NCI-H146 treated with DMSO at 0.1 percent for 48 hours (cell line): ENCODE data around the gene SH2D3C.

ENCODE experiments used
- DNase-seq: peaks from one replicate; lab custom pipeline; 2025; ENCODE audit not compliant: unreplicated experiment; lab: John Stamatoyannopoulos, UW

SH2D3C gene

DNA sequence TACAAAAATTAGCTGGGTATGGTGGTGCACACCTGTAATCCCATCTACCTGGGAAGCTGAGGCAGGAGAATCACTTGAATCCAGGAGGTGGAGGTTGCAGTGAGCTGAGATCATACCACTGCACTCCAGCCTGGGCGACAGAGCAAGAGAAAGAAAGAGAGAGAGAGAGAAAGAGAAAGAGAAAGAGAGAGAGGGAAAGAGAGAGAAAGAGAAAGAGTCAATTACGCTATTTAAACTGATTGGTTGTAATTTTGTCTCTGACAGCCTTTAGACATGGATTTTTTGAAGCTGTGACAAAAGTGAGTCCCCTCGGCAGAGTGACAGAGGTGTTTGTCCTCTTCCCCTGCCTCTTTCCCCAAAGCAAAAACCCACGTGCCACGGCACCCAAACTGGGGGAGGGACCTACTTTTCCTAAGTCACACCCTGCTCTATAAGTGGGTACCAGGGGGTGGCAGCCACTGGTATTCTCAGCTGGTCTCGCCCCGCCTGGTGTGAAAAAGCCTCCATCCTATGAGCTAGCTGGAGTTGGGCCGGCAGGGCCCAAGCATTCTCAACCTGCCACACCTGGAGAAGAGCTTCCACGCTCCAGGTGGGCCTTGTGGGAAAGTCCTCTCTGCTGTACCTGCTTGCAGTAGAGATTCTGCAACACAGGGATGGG, 75.0 kb downstream of the SH2D3C start:
- DNase-seq: no peak

DNA sequence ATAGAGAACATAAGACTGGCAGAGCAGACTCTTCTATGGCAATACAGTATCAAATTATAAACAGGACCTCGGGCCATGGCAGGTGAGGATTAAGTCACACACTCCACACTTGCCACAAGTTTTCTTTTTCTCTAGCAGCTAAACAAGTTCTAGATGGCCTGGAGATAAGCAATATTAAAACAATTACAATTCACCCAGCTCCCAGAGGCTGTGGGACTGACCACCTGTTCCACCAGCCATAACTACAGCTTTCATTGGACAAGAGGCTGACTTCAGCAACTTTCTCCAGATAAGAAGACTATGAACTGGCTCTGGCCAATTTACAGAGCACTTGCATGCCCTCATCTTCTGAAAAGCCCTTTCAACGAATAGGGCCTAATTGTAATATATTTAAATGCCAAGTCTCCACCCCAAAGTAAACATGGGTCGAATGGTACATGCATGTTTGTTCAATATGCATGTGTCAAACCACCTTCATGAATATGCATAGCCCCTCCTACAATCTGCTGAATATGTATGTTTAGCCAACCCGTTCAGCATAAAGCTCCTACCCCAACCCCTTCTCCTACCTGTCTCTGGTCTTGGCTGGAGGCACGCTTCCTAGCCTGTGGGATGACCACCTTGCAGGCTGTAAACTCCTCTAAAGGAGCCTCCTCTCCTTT, 77.7 kb downstream of the SH2D3C start:
- DNase-seq: no peak

GRCh38 chr9:127700140-127700539, 78.3 kb downstream of the SH2D3C start:
- no peak for DNase-seq

GRCh38 chr9:127698985-127699670, 79.3 kb downstream of the SH2D3C start:
- DNase-seq: no peak

GRCh38 chr9:127698386-127698785, 80.1 kb downstream of the SH2D3C start:
- no peak for DNase-seq

DNA sequence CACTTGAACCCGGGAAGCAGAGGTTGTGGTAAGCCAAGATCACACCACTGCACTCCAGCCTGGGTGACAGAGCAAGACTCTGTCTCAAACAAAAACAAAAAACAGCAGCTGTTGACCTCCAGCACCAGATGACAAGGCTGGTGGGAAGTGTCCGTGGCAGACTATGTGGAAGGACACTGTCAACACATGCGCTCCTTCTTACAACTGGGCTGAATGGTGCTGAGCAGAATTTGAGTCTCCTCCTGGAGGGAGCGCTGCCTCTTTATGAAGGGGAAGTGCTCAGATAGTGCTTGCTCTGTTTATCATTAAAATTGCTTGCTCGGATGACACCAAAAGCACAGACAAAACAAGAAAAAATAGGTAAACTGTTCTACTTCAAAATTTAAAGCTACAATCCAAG, 80.9 kb downstream of the SH2D3C start:
- no peak for DNase-seq

DNA sequence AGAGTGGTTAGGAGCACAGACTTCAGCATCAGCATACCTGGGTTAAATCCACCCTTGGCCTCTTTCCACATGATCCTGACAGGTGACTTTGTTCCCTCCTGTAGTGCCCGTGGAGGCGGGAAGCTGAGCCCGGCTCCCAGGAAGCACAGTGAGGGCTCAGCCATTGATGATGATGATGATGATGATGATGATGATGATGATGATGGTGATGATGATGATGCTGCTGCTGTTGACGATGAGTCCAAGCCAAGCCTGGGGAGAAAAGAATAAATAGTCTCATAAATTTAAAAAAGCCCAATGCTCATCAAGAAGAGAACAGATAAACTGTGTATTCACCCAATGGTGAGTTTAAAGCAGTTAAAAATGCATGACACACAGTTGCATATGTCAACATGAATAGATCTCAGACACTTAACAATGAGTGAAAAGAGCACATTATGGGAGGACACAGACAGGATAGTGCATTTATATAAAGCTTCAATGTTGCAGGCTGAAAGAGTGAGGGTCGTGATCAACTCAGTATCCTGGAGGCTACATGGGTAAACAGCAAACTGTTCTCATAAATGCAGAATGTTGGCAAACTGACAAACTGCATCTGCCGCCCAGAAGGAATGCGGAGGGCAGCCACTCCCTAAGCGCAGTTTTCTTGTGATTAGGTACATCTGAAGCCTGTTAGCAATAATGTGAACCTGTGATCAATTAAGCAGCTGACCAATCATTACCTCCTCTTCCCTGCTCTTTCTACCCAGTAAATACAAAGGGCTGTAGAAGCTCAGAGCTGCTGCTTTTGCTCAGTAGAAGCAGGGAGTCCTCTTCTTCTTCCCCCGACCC, 83.4 kb downstream of the SH2D3C start:
- DNase-seq: no peak

GRCh38 chr9:127693697-127694096, 84.8 kb downstream of the SH2D3C start:
- DNase-seq: no peak

GRCh38 chr9:127693143-127693542, 85.3 kb downstream of the SH2D3C start:
- DNase-seq: no peak

GRCh38 chr9:127692071-127692470, 86.4 kb downstream of the SH2D3C start:
- DNase-seq: no peak

DNA sequence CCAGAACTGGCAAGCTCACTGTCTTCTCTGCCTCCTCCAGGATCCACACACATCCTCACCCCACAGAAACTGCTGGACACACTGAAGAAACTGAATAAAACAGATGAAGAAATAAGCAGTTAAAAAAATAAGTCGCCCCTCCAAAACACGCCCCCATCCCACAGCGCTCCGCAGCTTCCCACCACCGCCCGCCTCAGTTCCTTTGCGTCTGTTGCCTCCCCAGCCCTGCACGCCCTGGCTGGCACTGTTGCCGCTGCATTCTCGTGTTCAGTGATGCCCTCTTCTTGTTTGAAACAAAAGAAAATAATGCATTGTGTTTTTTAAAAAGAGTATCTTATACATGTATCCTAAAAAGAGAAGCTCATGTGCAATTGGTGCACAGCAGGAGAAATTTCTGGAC, 87.7 kb downstream of the SH2D3C start:
- DNase-seq: no peak

DNA sequence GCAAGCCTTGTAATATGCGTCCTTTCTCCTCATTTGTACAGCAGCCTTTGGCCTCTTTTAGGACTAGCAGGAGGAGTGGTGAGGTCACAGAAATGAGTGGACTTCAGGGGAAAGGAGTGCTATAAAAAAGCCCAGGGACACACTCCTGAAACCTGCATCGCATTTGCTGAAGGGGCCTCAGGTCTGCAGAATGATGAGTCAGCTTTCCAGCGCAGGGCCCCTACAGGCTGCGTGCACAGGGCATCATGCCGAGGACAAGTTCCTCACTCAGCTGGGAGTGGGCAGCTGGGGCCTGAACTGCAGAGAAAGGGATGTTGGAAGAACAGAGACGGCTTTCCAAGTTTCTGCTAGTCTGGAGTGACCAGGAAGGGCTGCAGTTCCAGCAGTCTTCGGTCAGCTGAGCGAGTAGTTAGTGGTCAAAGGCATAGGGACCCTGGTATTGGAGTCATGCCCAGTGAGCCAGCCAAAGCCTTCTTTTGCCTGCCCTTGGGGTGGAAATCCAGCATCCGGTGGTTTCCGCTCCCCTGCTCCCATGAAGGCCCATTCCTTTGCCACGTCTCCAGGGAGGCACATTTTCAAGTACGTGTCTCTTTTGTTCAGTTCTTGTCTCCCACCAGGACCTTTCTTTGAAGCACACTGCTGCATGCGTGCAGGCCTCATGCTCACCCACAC, 89.0 kb downstream of the SH2D3C start:
- DNase-seq: no peak
